GM12891 (cell line): ENCODE data around the gene CACNA2D1.

Experiments
- PAX5 ChIP-seq: IDR thresholded peaks from 2 replicates; pipeline ENCODE4 v1.6.1; 2011; ENCODE audit warnings: low read length, moderate library complexity, mild to moderate bottlenecking; ENCODE audit not compliant: insufficient read depth, severe bottlenecking
- POLR2A ChIP-seq: IDR thresholded peaks from 2 replicates; pipeline ENCODE4 v1.6.1; 2011; ENCODE audit warnings: low read depth, low read length, control low read depth
- POLR2AphosphoS5 ChIP-seq: IDR thresholded peaks from 2 replicates; pipeline ENCODE4 v1.6.1; 2011; ENCODE audit warnings: low read depth, low read length, control low read depth
- POU2F2 ChIP-seq: IDR thresholded peaks from 2 replicates; pipeline ENCODE4 v1.6.1; 2011; ENCODE audit warnings: low read depth, mild to moderate bottlenecking, control low read depth, low read length, moderate library complexity
- SPI1 ChIP-seq: IDR thresholded peaks from 2 replicates; pipeline ENCODE4 v1.6.1; 2011; ENCODE audit warnings: low read depth, low read length, control low read depth
- TAF1 ChIP-seq: IDR thresholded peaks from 2 replicates; pipeline ENCODE4 v1.6.1; 2011; ENCODE audit warnings: low read depth, low read length, control low read depth

DNA sequence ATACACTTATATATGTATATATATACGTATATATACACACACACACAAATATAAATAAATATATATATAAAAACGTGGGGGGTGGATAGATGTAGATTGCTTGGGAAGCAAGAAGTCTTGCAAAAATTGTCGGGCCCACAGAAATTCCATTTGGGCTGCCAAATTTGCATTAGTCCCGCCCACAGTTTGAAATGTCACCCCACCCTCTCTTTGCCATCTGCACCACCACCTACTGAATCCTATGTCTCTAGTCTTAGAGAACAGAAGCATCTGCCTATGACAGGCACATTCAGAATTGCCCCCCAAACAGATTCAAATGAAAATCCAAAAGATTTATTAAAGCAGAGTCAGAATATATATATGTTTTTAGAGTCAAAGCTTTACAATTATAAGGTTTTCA lies 25.6 kb upstream of the CACNA2D1 start:
- no peak for TF ChIP-seq POLR2A
- TF ChIP-seq POLR2AphosphoS5 = no peak
- no peak for TF ChIP-seq TAF1
- no peak for TF ChIP-seq SPI1
- TF ChIP-seq PAX5 = no peak
- no peak for TF ChIP-seq POU2F2
